ENCODE measurements around the gene LRMDA. TPM values are rescaled to one million over a fixed set of nuclear protein-coding genes. Genes with fewer than 3 reads are reported as not detected.

LRMDA gene
- total RNA-seq, 1 donor from 2014 or later: 0.96 TPM

GRCh38 chr10:76317078-76317477 lies 885.7 kb downstream of the LRMDA start:
- intact Hi-C loops (cut with DNase I): loop anchor here (10.0 kb wide), 2 partner anchors 688 to 798 kb away; no protein-coding TSS in a partner anchor

GRCh38 chr10:76318211-76318610 lies 886.8 kb downstream of the LRMDA start:
- peak overlapping the region; percentile 61 to 82 for H3K27ac ChIP-seq
- intact Hi-C loops (cut with DNase I): loop anchor here (10.0 kb wide), 2 partner anchors 687 to 797 kb away; no protein-coding TSS in a partner anchor
- no peak for TF ChIP-seq CTCF (IDR thresholded peaks at IDR 0.05)
- no peaks in the 10 kb centered on the region for H3K9me3 ChIP-seq
- no peak overlapping the region for H3K4me3 ChIP-seq
- DNase-seq (ENCODE audit: low spot score in 2 of 2): no peak
- H3K27me3 ChIP-seq: no peaks in the 10 kb centered on the region
- no peaks in the 10 kb centered on the region for H3K4me1 ChIP-seq
- no peaks in the 10 kb centered on the region for H3K36me3 ChIP-seq

More at GRCh38 chr10:76317078-76317477, 885.7 kb downstream of the LRMDA start:
- Histone ChIP-seq H3K4me3 (no peak overlapping the region), H3K9me3 (no peaks in the 10 kb centered on the region), H3K4me1 (peaks cover 0 to 3% of the 10 kb centered on the region in 2 donors), H3K27me3 (no peaks in the 10 kb centered on the region), H3K36me3 (no peaks in the 10 kb centered on the region), H3K27ac (peak overlapping the region in 1 of 2 donors; percentile 82)
- TF ChIP-seq CTCF (IDR thresholded peaks at IDR 0.05): no peak
- DNase-seq (ENCODE audit: low spot score in 2 of 2): no peak

GRCh38 chr10:76319661-76320060 lies 888.2 kb downstream of the LRMDA start:
- no peaks in the 10 kb centered on the region for H3K36me3 ChIP-seq
- no peak overlapping the region for H3K27ac ChIP-seq
- H3K4me1 ChIP-seq: peaks cover 4 to 5% of the 10 kb centered on the region in 2 donors
- no peak for DNase-seq (ENCODE audit: low spot score in 2 of 2)
- TF ChIP-seq CTCF (IDR thresholded peaks at IDR 0.05): no peak
- intact Hi-C loops (cut with DNase I): loop anchor here (10.0 kb wide), 2 partner anchors 685 to 795 kb away; no protein-coding TSS in a partner anchor
- no peaks in the 10 kb centered on the region for H3K27me3 ChIP-seq
- H3K9me3 ChIP-seq: no peaks in the 10 kb centered on the region
- no peak overlapping the region for H3K4me3 ChIP-seq

- no peaks in the 10 kb centered on the region for H3K27me3 ChIP-seq
- H3K36me3 ChIP-seq: no peaks in the 10 kb centered on the region
- intact Hi-C loops (cut with DNase I): no loop called here
- peak overlapping the region; percentile 68 to 73 for H3K27ac ChIP-seq
- no peak overlapping the region for H3K4me3 ChIP-seq
- TF ChIP-seq CTCF (IDR thresholded peaks at IDR 0.05): no peak
- H3K9me3 ChIP-seq: no peaks in the 10 kb centered on the region
- peaks cover 5 to 6% of the 10 kb centered on the region in 2 donors for H3K4me1 ChIP-seq
- DNase-seq (ENCODE audit: low spot score in 2 of 2): peak; percentile 21 to 84
Observed at GRCh38 chr10:76324283-76324682, 892.9 kb downstream of the LRMDA start.

DNA sequence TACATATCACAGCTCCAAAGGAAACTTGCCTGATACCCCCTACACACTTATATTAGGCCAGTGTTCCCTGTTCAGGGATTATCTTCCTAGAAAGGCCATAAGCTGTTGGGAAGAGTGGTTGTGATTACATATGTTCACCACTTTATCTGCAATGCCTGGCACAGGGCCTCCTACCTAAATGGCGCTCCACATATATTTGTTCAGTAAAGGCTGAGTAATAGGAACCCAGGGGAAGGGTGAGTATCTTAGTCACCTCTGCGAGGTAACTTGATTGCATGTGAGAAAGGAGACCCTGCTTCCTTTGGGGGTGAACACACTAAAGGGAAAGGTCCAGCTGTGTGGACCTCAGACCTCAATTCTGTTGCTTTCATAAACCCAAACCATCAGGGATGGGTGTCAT lies 896.0 kb downstream of the LRMDA start:
- H3K4me1 ChIP-seq: peaks cover 5 to 6% of the 10 kb centered on the region in 2 donors
- no peak overlapping the region for H3K27ac ChIP-seq
- H3K4me3 ChIP-seq: no peak overlapping the region
- intact Hi-C loops (cut with DNase I): no loop called here
- no peak for DNase-seq (ENCODE audit: low spot score in 2 of 2)
- no peak for TF ChIP-seq CTCF (IDR thresholded peaks at IDR 0.05)
- H3K27me3 ChIP-seq: no peaks in the 10 kb centered on the region
- no peaks in the 10 kb centered on the region for H3K9me3 ChIP-seq
- H3K36me3 ChIP-seq: no peaks in the 10 kb centered on the region

DNA sequence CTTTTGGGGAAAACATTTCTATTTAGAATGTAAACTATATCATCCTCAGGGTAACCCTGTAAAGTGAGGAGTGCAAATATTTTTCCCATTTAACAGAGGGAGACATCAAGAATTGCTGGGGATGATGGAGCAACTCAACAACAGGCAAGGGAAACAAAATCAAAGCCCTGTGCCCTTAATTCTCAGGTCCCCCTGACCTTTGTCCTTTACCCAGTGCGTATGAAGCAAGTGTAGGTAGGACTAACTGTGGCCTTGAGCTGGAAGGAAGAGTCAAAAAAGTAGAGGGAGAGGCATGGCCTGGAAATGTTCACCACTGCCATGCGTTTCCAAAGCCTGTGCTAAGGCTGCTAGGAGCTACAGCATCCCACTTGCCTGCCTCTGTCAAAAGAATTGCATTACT lies 896.9 kb downstream of the LRMDA start:
- Histone ChIP-seq H3K9me3 (no peaks in the 10 kb centered on the region), H3K36me3 (no peaks in the 10 kb centered on the region), H3K4me3 (no peak overlapping the region), H3K4me1 (peaks cover 5 to 6% of the 10 kb centered on the region in 2 donors), H3K27me3 (no peaks in the 10 kb centered on the region), H3K27ac (no peak overlapping the region)
- intact Hi-C loops (cut with DNase I): no loop called here
- DNase-seq (ENCODE audit: low spot score in 2 of 2): no peak
- no peak for TF ChIP-seq CTCF (IDR thresholded peaks at IDR 0.05)

Data from ascending aorta (tissue), 2 donors.